Measurements from ENCODE around the gene RRBP1.

- TF ChIP-seq CTCF (IDR thresholded peaks at IDR 0.05; ENCODE audit: low read depth, low read length): no peak
- TF ChIP-seq EZH2phosphoT487 (IDR thresholded peaks at IDR 0.05; ENCODE audit: low read depth): no peak
Observed at GRCh38 chr20:17645546-17646208, 36.4 kb downstream of the RRBP1 start.

All from OCI-LY3 (cell line).